Activated T-cell treated with anti-CD3 and anti-CD28 coated beads for 48 hours (primary cell): ENCODE measurements around the gene MOCS1.
A peak's percentile ranks its signal among the peaks of the same experiment; 100 is the strongest.

Experiments used
- DNase-seq: peaks from one replicate; pipeline ENCODE4 v3.0.0-alpha.2; 2020; ENCODE audit warnings: low read depth

MOCS1 gene

DNA sequence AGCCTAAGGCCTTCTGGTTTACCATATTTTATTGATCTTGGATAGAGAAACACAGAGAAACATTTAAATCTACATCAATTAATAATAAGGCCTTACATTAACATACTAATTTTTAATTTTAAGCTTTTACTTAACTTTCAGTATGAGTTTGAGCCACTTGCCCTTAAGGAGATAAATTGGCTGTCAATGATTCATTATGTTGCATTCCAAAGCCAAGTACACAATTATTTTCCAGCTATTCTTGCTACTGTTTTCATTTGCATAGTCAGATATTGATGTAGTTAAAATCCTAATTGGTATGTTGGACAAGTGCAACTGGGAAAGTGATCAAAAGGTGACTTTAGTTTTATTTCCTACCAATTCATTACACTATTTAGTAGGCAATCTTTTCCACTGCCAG, 58.2 kb downstream of the MOCS1 start:
- DNase-seq = no peak

DNA sequence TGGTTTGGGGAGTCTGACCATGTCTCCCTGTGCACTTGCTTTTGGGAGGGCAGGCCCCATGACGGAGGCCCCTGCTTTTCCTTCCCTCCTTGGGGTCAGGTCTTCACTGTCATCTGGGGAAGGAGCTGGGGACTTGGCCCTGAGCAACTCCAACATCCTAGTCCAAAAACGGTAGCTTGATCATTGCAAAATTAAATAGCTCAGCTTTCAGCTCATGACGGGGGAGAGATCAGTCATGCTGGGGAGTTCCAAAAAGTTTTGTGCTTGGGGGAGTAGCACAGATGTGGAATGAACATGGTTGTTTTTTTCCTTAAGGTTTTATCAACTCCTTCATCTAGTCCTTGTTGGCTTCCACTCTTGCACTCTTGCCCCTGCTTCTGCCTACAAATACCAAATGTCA, 60.8 kb downstream of the MOCS1 start:
- no peak for DNase-seq

DNA sequence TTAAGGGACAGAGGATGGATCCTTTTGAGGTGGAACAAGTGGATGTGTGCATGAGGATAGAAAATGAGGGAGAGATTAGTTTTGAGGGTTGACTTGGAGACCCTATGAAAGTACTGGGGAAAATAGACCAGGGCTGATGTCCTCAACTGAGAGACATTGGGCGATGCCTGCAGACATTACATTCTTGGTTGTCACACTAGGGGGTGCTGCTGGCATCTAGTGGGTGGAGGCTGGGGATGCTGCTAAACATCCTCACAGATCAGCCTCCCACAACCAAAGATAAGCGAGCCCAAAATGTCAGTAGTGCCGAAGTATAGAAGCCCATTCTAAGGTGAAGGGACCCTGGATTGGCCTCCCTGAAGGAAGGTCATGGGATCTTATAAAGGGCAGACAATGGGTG, 63.3 kb downstream of the MOCS1 start:
- DNase-seq = no peak

DNA sequence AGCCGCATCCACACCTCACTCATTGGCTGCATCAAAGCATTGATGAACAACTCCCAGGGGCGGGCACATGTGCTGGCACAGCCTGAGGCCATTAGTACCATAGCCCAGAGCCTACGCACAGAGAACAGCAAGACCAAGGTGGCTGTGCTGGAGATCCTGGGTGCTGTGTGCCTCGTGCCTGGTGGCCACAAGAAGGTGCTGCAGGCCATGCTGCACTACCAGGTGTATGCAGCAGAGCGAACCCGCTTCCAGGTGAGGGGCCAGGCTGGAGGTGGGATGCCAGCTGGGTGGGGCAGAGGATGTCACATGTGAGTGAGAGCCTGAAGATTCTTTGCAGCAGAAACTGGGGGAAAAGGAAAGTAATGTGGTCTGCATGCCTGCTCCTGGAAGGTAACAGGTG, 66.7 kb downstream of the MOCS1 start:
- DNase-seq = no peak

DNA sequence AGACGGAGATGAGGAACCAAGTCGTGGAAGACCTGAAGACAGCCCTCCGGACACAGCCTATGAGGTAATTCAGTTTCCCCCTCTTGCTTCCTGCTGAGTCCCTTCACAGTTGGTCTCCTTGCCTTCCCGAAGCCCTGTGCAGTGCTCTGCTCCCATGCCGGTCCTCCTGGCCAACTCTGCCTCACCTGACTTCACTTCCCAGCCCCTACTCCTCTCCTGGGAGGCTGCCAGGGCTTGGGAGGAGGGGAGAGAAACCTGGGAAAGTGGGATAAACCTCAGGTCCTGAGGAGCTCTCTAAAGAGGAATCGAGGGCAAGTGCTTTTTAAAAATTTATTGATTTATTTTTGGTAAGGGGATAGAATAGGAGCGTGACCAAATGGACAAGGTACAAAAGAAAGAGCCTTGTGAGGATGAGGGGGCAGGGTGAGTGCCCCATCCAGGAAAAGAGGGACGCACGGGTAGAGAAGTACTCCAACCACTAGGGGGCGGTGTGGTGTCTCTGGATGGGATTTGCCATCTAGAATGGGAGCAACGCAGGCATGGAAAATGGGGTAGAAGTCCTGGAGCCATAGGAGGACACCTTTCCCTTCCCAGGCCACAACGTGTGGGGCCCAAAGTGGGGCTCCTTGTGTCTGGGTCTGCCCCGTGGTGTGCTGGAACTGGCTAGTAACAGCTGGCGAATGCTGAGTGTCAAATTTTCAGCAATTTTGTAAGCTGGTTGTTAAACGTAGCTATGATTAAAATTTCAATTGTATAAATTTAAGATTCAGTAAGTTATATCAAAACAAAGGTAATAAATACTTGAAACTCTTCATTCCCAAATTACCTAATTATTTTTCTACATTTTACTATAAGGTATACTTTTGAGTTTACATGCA, 69.0 kb downstream of the MOCS1 start:
- DNase-seq = peak; percentile 41

DNA sequence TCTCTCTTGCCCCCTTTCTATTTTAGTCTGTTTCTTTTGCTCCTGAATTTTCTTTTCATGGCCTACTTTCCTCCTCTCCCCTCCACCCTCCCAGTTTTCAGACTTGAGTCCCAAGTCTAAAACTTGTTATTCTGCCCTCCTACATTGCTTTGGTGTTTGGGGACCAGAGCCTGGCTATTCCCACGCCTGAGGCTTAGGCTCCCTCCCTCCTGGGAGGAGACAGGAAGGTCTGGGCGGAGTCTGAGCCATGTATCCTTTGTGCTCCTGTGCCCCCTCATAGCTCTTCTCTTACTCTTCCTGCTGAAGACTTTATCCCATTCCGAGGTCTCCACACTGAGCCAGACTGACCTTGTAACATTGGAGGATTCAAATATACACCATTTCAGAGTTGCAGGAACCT, 72.6 kb downstream of the MOCS1 start:
- DNase-seq = no peak

DNA sequence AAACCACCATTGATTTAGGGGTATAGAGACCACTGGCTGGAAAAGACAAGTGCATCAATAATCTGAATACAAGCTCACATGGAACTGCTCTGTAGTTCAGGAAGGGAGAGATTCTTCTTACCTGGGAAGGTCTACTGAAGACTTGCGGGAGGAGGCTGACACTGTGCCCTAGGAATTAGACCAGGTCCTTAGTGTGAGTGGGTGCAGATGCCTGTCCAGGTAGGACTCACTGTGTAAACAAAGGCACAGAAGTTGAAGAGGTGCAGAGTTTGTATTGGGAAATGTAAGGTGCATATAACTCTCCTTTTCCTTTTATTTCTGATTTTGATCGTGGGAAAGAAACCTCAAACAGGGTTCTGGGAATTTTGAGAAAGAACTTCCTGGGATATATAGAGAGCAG, 75.2 kb downstream of the MOCS1 start:
- no peak for DNase-seq

DNA sequence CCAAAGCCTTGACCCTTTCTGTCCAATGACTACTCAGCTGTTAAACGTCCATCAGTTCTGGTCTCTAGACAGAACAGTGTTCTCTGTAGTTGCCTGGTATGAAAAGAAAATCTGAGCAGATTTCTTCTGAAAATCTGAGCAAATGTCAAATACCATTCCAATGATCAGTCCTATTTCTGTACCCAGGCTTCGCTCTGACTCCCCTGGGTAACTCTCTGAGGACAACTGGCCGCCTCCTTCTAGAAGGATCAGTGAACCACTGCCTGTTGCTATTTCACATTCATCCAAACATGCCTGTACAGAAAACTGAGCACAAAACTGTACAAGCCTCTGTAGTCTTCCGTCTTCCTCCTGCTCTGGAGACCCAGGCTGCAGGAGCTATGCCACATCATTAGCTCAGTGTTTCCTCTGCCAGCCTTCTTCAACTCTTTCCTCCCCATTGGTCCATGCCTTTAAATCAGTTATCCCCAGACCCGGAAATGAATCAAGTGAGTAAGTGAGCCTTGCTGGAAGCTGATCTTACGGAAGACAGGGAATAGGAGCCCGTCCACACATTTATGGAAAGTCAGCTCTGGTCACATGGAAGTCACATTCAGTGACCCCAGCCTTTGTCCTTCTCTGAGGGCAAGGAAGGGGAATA, 78.8 kb downstream of the MOCS1 start:
- no peak for DNase-seq
